Large intestine (tissue), 3 donors: ENCODE data around the gene KCNK3. TPM values are rescaled to one million over a fixed set of nuclear protein-coding genes. Genes with fewer than 3 reads are reported as not detected.

Experiments used
- DNase-seq, 2 donors: peaks; one replicate each; pipeline versions ENCODE4 v3.0.0 to v3.0.0-alpha.2; 2013
- H3K27ac ChIP-seq: one replicate; pipeline ENCODE4 v1.5.1; 2013; ENCODE audit warnings: low read length
- H3K27me3 ChIP-seq: 2 replicates; pipeline ENCODE4 v1.6.1; 2013; ENCODE audit warnings: low read length; ENCODE audit not compliant: control insufficient read depth, insufficient read depth
- H3K36me3 ChIP-seq: 2 replicates; pipeline ENCODE4 v1.6.1; 2013; ENCODE audit warnings: low read length; ENCODE audit not compliant: control insufficient read depth, insufficient read depth
- H3K4me1 ChIP-seq: one replicate; pipeline ENCODE4 v1.6.1; 2013; ENCODE audit warnings: low read length; ENCODE audit not compliant: control insufficient read depth, insufficient read depth
- H3K4me3 ChIP-seq: one replicate; pipeline ENCODE4 v1.5.1; 2013; ENCODE audit warnings: low read length
- H3K9me3 ChIP-seq: one replicate; pipeline ENCODE4 v1.6.1; 2013; ENCODE audit warnings: mild to moderate bottlenecking, low read depth, low read length, moderate library complexity; ENCODE audit not compliant: control insufficient read depth
- WGBS: methylation state at CpG from one replicate; pipeline ENCODE4 v1.1.5; 2013; ENCODE audit warnings: low lambda C conversion rate; ENCODE audit not compliant: insufficient coverage; 5-methylcytosine and 5-hydroxymethylcytosine counted together
- polyA plus RNA-seq: library from polyadenylated mRNA; unstranded; fragments of 120-200 nt; gene quantifications from one replicate; pipeline ENCODE4 v1.2.1, GENCODE V29; 2013

KCNK3 gene
- polyA plus RNA-seq, 1 donor, result 3.3 TPM

- no peak overlapping the region for H3K27ac ChIP-seq
- no peaks in the 10 kb centered on the region for H3K4me1 ChIP-seq
- H3K36me3 ChIP-seq, result no peaks in the 10 kb centered on the region
- H3K4me3 ChIP-seq, result no peak overlapping the region
- no peak for DNase-seq
- H3K9me3 ChIP-seq, result peaks cover 4% of the 10 kb centered on the region
- peaks cover 22% of the 10 kb centered on the region for H3K27me3 ChIP-seq
- WGBS, result no CpG with 5 or more reads among the region's 2 CpGs
These were observed 36.8 kb downstream of the KCNK3 start for GRCh38 chr2:26729311-26729710.

DNA sequence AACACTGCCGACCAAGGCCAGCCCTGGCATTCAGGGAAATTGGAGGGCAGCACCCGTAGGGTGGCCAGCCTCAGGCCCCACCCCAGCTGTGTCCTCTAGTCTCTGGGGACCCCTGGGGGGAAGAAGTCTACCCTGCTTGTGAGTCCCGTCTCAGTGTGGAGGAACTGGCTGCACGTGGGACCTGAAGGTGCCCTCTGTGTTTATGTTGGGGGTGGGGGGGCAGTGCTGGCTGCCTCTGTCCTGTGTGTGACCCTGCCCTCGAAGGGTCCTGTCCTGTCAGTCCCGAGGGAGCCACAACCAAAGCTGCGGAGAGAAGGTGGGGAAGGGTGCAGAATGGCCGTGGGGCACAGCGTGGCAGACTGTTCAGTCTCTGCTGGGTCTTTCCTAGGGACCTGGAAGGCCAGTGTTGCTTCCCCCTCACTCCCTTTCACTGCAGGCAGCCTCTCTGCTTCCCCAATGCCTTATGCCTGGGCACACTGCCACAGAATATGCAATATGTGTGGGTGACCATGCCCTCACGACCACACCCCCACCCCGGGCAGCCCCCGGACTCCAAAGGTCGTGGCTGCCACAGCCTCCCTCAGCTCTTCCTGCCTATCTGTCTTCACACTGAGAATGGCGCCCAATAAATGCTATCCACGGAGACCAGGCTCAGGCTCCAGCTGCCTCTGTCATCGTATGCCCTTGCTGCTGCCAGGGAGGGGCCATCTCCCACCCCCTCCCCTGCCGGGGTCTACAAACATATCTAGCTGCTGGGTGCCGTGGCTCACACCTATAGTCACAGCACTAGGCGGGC lies 38.2 kb downstream of the KCNK3 start:
- WGBS, result no CpG with 5 or more reads among the region's 19 CpGs
- DNase-seq, result no peak
- H3K4me3 ChIP-seq, result no peak overlapping the region
- H3K27ac ChIP-seq, result no peak overlapping the region
- H3K4me1 ChIP-seq, result no peaks in the 10 kb centered on the region
- no peaks in the 10 kb centered on the region for H3K36me3 ChIP-seq
- H3K27me3 ChIP-seq, result peaks cover 22% of the 10 kb centered on the region
- peaks cover 4% of the 10 kb centered on the region for H3K9me3 ChIP-seq

GRCh38 chr2:26731714-26732113 lies 39.2 kb downstream of the KCNK3 start:
- Histone ChIP-seq H3K27me3 (peaks cover 22% of the 10 kb centered on the region), H3K4me1 (no peaks in the 10 kb centered on the region), H3K27ac (no peak overlapping the region), H3K4me3 (no peak overlapping the region), H3K36me3 (no peaks in the 10 kb centered on the region), H3K9me3 (peaks cover 4% of the 10 kb centered on the region)
- no peak for DNase-seq
- no CpG with 5 or more reads among the region's 4 CpGs for WGBS

DNA sequence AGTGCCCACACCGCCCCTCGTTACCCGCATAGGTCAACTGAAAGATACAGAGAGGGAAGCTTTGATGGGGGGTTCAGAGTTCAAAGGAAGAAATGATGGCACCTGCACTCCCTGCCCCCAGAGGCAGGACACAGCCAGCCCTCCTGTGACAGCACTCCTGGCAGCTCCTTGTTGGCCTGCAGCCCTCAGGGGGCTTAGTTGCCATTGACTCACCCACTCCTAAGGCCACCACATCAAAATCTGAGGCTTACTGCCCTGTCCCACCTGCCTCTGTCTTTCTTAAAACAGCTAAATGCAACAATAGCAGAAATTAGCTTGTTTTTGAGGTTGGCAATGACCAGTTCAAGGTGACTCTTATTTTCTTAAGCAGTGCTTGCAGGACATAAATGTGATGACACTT lies 39.9 kb downstream of the KCNK3 start:
- Histone ChIP-seq H3K27me3 (peaks cover 19% of the 10 kb centered on the region), H3K27ac (no peak overlapping the region), H3K36me3 (no peaks in the 10 kb centered on the region), H3K9me3 (peaks cover 4% of the 10 kb centered on the region), H3K4me3 (no peak overlapping the region), H3K4me1 (no peaks in the 10 kb centered on the region)
- WGBS, result no CpG with 5 or more reads among the region's 3 CpGs
- no peak for DNase-seq

GRCh38 chr2:26733413-26733812 lies 40.9 kb downstream of the KCNK3 start:
- Histone ChIP-seq H3K36me3 (no peaks in the 10 kb centered on the region), H3K27ac (no peak overlapping the region), H3K27me3 (peaks cover 10% of the 10 kb centered on the region), H3K4me1 (no peaks in the 10 kb centered on the region), H3K9me3 (no peaks in the 10 kb centered on the region), H3K4me3 (no peak overlapping the region)
- no CpG with 5 or more reads among the region's 9 CpGs for WGBS
- no peak for DNase-seq

DNA sequence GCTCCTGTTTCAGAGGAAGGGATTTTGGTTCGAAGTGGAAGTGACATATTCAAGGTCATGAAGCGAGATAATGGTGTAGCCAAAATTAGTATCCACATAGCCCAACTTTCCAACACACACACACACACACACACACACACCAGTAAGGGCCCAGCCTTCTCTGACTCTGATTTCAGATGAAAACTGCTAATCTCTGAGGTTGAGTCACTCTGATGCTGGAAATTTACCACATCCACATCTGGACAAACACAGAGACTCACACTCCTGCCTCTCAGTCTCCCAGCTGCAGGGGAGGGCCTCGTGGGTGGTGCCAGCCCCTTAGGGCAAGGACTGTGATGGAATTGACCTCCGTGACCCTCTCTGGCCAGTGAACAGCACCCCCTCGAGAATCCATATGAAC lies 42.6 kb downstream of the KCNK3 start:
- Histone ChIP-seq H3K27ac (no peak overlapping the region), H3K4me3 (no peak overlapping the region), H3K4me1 (no peaks in the 10 kb centered on the region), H3K27me3 (peaks cover 4% of the 10 kb centered on the region), H3K9me3 (no peaks in the 10 kb centered on the region), H3K36me3 (no peaks in the 10 kb centered on the region)
- no peak for DNase-seq
- WGBS, result no CpG with 5 or more reads among the region's 5 CpGs

GRCh38 chr2:26735883-26736588 lies 43.5 kb downstream of the KCNK3 start:
- Histone ChIP-seq H3K9me3 (no peaks in the 10 kb centered on the region), H3K4me1 (no peaks in the 10 kb centered on the region), H3K36me3 (no peaks in the 10 kb centered on the region), H3K27me3 (no peaks in the 10 kb centered on the region), H3K27ac (no peak overlapping the region), H3K4me3 (no peak overlapping the region)
- DNase-seq, result no peak
- no CpG with 5 or more reads among the region's 8 CpGs for WGBS

GRCh38 chr2:26737221-26737620 lies 44.7 kb downstream of the KCNK3 start:
- Histone ChIP-seq H3K36me3 (no peaks in the 10 kb centered on the region), H3K27ac (no peak overlapping the region), H3K4me1 (no peaks in the 10 kb centered on the region), H3K4me3 (no peak overlapping the region), H3K27me3 (no peaks in the 10 kb centered on the region), H3K9me3 (no peaks in the 10 kb centered on the region)
- DNase-seq, result no peak
- WGBS, result no CpG with 5 or more reads among the region's 4 CpGs

- no peak overlapping the region for H3K27ac ChIP-seq
- WGBS, result no CpG with 5 or more reads among the region's 4 CpGs
- no peak overlapping the region for H3K4me3 ChIP-seq
- H3K9me3 ChIP-seq, result no peaks in the 10 kb centered on the region
- DNase-seq, result no peak
- H3K4me1 ChIP-seq, result no peaks in the 10 kb centered on the region
- H3K36me3 ChIP-seq, result no peaks in the 10 kb centered on the region
- H3K27me3 ChIP-seq, result no peaks in the 10 kb centered on the region
These were observed 46.0 kb downstream of the KCNK3 start for GRCh38 chr2:26738481-26738880.

DNA sequence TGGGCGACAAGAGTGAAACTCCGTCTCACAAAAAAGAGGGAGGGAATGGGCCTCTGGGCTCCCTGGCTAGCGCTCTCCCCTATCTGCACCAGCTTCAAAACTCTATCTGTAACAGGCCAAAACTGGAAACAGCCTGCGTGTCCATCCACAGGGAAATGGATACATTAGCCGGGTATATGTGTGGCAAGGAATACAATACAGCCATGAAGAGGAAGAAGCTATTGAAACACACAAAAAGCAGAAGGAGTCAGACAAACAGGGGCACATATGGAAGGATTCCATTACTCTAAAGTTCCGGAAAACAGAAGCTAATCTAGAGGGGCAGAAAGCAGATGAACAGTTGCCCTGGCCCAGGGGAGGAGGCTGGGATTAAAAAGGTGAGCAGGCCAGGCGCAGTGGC lies 47.0 kb downstream of the KCNK3 start:
- Histone ChIP-seq H3K36me3 (no peaks in the 10 kb centered on the region), H3K4me1 (no peaks in the 10 kb centered on the region), H3K27ac (no peak overlapping the region), H3K4me3 (no peak overlapping the region), H3K9me3 (no peaks in the 10 kb centered on the region), H3K27me3 (no peaks in the 10 kb centered on the region)
- WGBS, result no CpG with 5 or more reads among the region's 7 CpGs
- DNase-seq, result no peak
